ENCODE results near the gene CBLB.

DNA sequence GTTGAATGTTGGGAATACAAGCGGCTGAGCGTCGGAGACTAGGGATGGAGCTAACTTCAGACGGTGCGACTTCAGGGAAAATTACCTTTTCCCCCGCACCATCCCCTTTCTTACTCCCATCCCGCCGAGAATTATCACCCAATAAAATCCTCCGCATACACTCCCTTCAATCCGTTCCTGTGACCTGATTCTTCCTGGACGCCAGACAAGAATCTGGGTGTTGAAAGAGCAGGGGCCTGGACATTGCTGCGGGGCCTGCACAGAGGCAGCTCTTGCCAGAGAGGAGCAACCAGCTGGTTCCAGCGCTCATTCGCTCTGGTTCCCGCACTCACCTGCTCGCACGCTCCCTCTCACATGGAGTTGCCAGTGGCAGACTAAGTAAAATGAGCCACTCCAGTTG is 260.2 kb downstream of the CBLB start:
- TF ChIP-seq EZH2 (IDR thresholded peaks at IDR 0.05; ENCODE audit: low read length, unreplicated experiment) (no peak), EZH2phosphoT487 (IDR thresholded peaks at IDR 0.05; ENCODE audit: borderline replicate concordance, low read length) (no peak)
- TF ChIP-seq, protein P1, sequence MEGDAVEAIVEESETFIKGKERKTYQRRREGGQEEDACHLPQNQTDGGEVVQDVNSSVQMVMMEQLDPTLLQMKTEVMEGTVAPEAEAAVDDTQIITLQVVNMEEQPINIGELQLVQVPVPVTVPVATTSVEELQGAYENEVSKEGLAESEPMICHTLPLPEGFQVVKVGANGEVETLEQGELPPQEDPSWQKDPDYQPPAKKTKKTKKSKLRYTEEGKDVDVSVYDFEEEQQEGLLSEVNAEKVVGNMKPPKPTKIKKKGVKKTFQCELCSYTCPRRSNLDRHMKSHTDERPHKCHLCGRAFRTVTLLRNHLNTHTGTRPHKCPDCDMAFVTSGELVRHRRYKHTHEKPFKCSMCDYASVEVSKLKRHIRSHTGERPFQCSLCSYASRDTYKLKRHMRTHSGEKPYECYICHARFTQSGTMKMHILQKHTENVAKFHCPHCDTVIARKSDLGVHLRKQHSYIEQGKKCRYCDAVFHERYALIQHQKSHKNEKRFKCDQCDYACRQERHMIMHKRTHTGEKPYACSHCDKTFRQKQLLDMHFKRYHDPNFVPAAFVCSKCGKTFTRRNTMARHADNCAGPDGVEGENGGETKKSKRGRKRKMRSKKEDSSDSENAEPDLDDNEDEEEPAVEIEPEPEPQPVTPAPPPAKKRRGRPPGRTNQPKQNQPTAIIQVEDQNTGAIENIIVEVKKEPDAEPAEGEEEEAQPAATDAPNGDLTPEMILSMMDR (conservative IDR thresholded peaks at IDR 0.05; ENCODE audit: low read depth, low read length): no peak

All from PC-3 (cell line).